LNCaP clone FGC (cell line): ENCODE measurements around the gene PBX1.

Source experiments
- DNase-seq: peaks from one replicate; pipeline ENCODE4 v3.0.0-alpha.2; 2011; ENCODE audit warnings: low read depth
- H3K4me3 ChIP-seq: 2 replicates; pipeline ENCODE4 v1.5.1; 2011; ENCODE audit warnings: mild to moderate bottlenecking, low read depth, low read length, control low read depth
- CTCF ChIP-seq: IDR thresholded peaks from 2 replicates; pipeline ENCODE4 v1.5.1; 2012; ENCODE audit warnings: mild to moderate bottlenecking; ENCODE audit not compliant: control insufficient read depth, insufficient read depth; ENCODE audit errors: extremely low read depth

The PBX1 gene

GRCh38 chr1:164880644-164881043 is 321.7 kb downstream of the PBX1 start:
- DNase-seq: no peak
- H3K4me3 ChIP-seq: no peak overlapping the region
- no peak for TF ChIP-seq CTCF

- no peak overlapping the region for H3K4me3 ChIP-seq
- TF ChIP-seq CTCF: no peak
- DNase-seq: no peak
Observed at GRCh38 chr1:164885311-164885710, 326.3 kb downstream of the PBX1 start.

GRCh38 chr1:164886101-164886500 is 327.1 kb downstream of the PBX1 start:
- TF ChIP-seq CTCF: no peak
- H3K4me3 ChIP-seq: no peak overlapping the region
- no peak for DNase-seq

- DNase-seq: peak; percentile 43
- H3K4me3 ChIP-seq: no peak overlapping the region
- TF ChIP-seq CTCF: peak; percentile 60
Observed at GRCh38 chr1:164891615-164892014, 332.6 kb downstream of the PBX1 start.

GRCh38 chr1:164895026-164895912 is 336.3 kb downstream of the PBX1 start:
- no peak for TF ChIP-seq CTCF
- DNase-seq: no peak
- no peak overlapping the region for H3K4me3 ChIP-seq

- no peak for DNase-seq
- no peak overlapping the region for H3K4me3 ChIP-seq
- no peak for TF ChIP-seq CTCF
Observed at GRCh38 chr1:164901031-164901430, 342.0 kb downstream of the PBX1 start.
